ENCODE results near the gene YAP1. TPM values are rescaled to one million over a fixed set of nuclear protein-coding genes. Genes with fewer than 3 reads are reported as not detected.
"Not testable (repeated sequence)": the region's sequence is repeated elsewhere in the genome, so short reads cannot be mapped to it uniquely, and the experiment has no call there.

YAP1 gene
- total RNA-seq, 1 donor from 2014 or later, result 113 TPM

DNA sequence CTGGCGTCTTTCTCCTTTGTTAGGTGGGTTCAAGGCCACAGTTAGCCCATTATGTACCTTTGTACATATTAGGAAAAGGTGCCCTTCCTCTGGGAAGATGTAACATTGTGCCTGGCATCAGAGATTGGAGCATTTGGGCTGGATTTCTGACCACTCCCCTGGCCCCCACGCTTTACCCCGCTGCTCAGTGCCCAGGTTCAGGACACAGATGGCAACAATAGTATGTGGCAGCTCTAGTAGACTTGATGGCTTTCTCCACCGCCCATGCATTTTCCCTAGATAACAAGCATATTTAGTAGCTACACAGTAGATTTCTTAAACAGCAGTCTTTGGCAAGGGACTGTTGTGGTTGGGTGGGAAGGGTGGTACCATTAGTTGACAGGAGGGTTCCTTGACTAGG, 53.1 kb downstream of the YAP1 start:
- no peak for DNase-seq

DNA sequence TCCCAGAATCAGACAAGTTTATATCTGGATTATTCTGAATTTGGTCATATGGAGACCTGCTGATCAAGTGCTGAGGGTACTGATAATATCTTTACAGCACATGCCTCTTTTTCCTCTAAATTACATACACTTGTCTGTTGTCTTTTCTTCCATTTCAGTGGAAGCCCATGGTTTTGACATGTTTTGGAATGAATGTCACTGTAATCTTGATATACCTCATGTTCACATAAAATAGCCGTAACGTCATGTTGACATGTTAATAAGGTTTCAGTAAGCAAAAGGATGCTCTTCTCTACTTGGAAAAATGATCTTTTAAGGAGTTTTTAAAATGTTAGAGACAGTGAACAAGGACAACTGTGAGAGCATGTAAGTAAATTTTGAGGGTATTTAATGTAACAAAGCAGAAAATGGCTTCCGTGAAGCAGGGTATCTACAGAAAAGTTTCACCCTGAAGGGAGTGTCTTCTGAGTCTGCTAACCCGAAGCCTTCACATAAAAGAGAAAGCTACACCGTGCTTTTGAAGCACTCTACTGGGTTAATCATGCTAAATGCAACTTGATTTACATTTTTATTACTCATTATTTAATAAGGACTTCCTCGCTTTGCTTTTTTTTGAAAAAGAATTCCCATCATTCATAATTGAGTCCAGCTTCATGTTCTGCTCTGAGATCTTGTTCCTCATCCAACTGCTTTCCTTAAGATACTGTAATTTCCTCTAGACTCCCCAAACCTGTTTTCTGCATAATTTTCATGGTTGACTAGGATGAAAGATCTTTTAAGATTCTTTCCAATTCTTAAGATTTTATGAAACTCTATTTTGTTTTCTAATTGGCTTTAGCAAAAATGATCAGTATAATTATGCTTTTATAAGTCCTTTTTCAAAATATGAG, 56.2 kb downstream of the YAP1 start:
- no peak for DNase-seq

DNA sequence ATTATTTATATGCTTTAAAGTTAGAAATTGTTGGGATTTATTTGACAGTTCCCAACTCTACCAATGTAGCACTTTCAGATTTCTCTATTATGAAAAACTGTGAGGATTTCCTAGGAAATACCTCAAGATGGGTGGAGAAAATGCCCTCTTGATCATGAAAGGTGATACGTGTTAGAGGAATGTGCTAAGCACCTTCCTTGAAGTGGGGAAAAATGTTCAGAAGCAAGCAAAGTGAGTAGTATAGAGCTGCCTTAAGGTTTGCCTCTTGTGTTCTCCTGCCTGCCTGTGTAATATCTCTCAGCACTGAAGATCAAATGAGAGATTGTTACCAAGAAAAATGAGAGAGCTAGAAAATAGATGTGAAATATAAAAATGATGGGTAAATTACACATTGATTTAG, 58.2 kb downstream of the YAP1 start:
- DNase-seq, result no peak

DNA sequence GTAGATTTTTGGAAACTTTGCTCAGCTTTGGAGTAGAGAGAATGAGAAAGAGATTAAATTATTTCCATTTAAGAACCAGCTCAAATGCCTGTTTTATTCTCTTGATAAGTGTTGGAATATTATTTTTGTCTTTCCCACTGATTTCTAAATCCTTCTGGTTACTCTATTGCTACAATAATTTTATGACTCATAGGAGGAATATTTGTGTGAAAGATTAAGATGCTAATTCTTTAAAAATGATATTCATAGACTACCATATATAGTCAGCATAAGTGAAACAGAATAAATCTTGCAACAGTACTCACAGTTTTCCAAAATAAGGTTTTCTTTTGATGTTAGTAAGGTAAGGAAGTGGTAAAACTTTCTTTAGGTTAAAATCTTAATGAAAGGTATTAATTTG, 60.9 kb downstream of the YAP1 start:
- DNase-seq, result no peak

DNA sequence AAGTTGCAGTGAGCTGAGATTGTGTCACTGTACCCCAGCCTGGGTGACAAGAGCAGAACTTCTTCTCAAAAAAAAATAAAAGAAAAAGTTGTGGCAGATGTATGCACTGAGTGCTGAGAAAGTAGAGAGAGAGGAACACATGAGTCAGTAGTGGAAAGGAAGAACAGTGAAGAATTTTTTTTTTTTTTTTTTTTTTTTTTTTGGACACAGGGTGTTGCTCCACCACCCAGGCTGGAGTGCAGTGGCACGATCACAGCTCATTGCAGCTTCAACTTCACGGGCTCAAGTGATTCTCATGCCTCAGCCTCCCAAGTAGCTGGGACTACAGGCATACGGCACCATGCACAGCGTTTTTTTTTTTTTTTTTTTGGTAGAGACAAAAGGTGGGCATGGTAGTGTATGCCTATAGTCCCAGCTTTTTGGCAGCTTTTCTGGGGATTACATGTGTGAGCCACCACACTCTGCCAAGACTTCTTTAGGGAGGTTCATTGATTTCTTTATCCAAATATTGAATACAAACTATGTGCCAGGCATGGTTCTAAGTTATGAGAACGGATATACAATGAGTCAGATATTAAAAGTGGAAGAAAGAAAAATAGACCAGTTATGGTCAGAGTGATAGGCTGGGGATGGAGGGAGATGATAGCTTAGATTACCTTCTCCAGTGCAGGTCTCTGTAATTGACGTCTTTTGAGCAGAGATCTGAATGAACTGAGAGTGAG, 62.0 kb downstream of the YAP1 start:
- no peak for DNase-seq

DNA sequence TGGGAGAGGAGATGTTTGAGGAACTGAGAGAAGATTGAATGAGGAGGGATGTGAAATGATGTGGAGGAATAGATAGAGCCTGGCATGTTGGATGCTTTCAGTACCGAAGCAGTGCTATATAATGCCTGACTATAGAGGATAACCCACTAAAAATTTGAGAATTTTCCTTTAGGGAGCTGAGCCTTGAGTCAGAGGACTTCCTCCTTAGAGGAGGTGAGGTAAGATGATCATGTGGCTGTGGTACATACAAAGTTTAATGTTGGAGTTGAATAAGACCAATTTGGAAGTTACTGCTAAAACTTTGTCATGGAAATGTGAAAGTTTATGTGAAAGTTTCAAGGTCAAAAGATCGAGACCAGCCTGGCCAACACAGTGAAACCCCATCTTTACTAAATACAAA, 66.9 kb downstream of the YAP1 start:
- no peak for DNase-seq

DNA sequence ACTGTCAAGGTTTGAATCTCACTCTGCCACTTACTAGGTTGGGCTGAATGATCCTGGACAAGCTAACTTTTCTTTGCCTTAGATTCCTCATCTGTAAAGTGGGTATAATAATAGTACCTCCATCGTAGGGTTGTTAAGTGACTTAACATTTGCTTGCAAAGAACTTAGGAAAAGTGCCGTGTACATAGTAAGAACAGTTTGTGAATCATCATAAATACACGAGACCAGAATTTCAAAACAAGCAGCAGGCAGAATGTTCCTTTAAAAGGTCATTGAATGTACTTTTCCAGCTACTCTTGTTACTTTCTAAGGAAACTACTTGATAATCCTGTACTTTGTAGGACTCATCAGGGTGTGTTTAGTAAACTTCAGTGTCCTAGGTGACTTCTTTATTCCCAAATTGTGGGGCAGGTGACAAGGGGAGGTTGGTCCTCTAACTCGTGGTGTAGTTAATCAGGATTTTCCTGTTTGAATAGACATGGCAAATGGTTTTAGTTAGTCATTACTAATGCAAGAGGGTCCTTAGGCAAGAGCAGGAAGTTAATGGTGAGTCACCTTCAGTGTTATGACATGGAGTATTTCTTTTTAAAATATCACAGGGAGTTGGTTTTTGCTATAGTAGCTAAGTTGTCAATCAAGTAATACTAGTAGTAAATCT, 67.9 kb downstream of the YAP1 start:
- DNase-seq, result no peak

DNA sequence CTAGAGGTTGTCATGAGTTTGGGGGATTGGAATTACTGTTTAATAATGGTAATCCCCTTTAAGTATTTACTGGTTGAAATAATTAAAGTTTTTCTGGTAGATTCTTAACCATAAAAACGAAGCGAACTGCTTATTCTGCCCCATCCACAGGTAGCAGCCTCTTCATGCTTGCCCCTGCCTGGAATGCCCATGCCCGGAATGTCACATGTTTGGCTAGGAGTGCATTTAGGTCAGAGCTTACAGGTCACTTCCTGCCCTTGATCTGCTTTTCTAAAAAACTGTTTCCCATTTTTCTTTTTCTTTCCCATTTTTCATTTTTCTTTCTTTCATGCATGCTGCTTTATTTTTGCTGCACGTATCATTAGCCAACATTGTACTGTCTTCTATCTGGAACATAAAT, 69.1 kb downstream of the YAP1 start:
- no peak for DNase-seq

DNA sequence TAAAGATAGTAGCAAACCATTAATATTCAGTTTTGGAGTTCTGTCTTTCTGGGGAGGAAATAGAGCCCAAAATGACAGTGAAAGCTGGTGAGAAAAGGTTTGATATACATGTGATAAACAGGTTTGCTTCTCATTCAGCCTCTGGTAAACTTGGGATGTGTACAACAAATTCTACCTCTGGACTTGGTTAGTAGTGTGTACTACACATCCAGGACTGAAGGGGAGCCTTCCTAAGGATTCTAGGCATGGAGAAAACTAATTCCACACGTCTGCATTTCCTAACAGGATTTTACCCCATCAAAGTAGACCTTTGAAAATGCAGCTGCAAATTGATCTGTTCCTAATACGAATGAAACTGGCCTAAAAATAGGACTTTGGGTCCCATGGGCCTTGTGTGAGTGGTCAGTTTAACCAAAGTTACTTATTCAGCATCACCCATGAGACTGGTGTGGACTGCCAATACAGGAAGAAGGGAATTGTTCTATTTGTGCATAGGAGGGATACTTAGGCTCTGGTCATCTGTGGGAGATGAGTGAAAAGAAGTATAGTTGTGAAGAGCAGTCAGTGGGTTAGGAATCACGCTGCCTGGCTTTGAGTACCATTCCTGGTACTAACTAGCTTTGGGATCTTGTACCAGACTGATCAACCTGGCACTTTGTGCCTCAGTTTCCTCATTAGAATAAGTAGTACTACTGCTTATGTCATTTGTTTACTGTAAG, 74.2 kb downstream of the YAP1 start:
- DNase-seq, result peak; percentile 15

DNA sequence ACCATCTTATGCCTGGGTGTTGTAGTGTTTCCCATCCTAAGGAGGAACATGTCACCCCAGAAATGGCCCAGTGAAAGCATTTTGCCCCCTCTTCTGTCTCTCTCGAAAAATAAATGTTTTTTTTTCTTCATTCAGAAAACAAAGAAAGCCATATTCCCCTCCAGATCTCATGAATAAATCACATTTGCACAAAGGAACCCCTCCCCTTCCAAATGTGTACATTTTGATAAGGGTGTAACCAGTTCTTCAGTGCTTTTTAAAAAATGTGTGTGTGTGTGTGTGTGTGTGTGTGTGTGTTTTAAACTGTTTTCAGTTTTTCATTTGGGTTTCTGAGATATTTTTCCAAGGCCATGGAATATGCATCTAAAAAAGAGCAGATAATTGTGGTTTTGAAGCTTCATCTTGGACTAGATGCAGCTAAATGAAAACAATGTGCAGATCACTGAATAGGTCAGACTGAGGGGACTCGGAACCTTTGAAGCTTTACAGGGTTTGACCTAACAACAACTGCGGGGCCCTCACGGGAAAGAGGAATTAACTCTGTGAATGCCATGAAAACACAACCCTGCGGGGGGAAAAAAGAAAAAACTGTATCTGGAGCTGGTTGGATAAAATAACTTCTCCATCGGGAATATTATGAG, 76.4 kb downstream of the YAP1 start:
- DNase-seq, result peak; percentile 30

DNA sequence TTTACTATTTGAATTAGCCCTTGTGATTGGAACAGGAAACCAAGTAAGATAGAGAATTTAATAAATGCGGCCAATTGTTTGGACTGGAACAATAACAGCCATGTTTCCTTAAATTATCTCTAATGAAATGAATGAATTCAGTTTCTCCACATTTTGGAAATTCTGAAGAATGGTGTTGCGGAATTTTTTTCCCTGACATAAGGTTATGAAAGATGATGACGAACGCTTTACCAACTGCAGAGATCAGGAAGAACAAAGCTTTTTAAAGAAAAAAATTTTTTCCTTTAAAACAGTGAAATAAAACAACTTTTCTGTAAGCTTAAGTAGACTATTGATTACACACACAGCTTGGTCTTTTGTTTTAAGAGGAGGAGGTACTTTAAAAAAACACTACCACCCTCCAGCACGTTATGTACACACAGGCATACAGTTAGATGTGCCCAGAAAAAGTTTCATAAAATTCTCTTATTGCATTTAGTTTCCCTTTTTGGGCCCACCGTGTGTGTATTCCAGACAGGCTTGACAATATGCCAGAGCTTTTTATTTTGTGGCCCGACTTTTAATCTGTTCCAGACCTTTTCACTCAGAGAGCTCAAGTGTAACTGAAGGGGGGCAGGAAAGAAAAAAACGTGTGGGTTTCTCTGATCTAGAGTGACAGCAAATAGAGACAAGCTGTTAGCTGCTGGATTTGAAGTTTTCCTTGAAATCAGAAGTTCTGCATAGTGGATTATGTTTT, 77.3 kb downstream of the YAP1 start:
- peak; percentile 73 for DNase-seq

DNA sequence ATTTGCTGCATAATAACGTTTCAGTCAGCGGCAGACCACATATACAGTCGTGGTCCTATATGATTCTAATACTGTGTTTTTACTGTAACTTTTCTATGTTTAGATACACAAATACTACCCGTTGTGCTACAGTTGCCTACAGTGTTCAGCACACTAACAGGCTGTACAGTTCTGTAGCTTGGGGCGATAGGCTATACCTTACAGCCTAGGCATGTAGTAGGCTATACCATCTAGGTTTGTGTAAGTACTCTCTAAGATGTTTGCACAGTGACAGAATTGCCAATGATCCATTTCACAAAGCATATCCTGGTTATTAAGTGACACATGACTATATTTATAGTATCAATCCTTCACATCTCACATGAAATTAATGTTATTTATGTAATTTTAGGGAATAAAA, 78.2 kb downstream of the YAP1 start:
- peak; percentile 14 for DNase-seq

DNA sequence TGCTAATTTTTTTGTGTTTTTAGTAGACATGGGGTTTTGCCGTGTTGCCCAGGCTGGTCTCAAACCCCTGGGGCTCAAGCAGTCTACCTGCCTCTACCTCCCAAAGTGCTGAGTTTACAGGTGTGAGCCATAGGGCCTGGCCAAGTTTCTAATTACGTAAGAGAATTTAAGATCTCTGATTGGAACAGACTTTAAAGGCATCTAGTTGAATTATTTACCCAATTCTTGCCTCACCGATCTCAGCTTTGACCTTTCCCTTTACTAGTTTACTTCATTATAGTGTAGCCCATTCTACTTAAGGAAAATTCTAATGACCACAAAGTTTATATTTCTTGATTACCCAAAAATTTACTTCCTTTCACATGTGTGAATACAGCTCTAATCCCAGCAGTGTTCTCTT, 81.6 kb downstream of the YAP1 start:
- DNase-seq, result no peak

DNA sequence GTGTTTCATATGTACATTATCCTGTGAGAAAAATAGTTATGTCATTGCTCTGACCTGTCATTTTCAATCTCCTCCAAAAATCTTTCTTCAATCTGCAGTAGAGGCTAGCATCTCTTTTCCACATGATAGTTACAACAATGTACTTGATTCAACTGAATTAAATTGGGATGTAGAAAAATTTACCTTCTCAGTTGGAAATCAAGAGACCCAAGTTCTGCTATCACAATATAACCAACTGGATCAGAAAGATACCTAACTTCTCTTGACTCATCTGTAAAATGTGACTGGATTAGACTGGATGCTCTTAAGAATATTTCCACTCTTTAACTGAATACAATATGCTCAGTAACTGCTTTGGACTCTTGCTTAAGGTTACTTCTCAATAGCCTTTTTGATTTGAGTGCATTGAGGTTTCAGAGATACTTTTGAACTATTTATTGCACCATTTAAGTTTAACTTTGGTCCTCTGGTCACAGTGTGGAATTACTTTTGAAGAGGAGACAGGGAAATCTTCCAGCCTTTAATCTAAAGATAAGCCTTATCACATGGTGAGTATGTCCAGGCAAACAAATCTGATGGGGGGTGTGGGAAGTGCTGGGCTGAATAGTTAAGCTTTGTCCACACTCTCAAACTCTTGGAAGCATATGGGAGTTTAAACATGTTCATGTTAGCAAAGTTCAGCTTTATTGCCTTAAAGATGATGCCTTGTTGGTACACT, 82.3 kb downstream of the YAP1 start:
- no peak for DNase-seq

DNA sequence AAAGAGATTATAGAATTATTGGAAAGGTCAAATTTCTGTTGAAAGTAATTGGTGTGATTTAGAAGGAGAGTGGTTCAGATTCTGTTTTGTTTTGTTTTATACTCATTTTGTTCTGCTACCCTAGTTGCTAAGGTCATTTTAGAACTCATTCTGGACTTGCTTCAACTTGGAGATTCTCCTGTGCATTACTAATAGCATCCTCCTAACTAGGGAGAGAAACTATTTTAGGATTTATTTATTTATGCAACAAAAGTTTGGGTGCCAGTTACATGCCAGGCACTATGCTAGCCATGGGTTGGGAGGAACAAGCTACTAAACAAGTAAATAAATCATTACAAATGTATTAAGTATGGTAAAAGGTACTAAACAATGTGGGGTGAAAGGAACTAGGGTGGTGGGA, 84.0 kb downstream of the YAP1 start:
- no peak for DNase-seq

DNA sequence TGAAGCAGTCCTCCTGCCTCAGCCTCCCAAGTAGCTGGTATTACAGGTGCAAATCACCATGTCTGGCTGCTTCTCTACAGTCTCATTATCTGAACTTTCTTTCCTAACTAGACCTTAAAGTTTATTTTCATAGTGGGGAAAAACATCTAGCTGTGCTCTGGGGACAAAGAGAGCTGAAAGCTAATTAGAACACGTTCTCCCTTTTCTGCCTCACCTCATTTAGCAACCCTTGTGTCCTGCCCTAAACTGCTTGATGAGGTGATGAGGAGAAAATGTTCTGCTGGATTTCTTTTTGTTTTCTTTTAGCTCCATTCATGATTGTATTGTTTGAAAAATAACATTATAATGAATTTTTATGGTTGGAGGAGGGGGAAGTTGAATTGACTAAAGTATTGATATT, 84.7 kb downstream of the YAP1 start:
- DNase-seq, result no peak

DNA sequence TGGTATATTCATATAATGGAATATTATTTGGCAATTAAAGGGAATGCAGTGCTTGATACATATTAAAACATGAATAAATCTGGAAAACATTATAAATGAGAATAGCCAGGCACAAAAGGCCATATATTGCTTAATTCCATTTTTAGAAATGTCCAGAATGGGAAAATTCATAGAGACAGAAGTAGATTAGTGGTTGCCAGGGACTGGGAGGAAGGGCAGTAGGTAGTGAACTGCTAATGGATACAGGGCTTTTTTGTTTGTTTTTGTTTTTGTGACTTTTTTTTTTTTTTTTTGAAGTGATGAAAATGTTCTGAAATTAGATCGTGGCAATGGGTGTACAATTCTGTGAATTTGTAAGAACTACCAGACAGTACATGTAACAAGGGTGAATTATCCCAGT, 86.1 kb downstream of the YAP1 start:
- DNase-seq, result no peak

DNA sequence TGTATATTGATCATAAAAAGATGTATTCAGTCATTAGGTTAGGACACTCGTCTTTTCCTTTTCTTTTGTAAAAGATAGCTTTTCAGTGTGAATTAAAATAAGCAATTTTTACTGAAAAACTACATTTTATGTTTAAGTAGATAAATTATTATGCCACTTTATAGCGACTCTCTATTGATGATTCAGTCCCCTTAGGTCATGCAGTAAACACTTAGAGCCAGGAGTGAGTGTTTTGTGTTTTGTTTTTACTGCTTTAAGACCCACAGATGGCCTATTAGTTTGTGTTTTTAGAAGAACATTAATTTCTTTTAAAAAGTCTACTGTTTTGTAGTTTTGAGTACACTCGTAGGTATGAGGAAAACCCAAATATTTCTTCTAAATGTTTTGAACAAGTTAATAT, 86.6 kb downstream of the YAP1 start:
- no peak for DNase-seq

DNA sequence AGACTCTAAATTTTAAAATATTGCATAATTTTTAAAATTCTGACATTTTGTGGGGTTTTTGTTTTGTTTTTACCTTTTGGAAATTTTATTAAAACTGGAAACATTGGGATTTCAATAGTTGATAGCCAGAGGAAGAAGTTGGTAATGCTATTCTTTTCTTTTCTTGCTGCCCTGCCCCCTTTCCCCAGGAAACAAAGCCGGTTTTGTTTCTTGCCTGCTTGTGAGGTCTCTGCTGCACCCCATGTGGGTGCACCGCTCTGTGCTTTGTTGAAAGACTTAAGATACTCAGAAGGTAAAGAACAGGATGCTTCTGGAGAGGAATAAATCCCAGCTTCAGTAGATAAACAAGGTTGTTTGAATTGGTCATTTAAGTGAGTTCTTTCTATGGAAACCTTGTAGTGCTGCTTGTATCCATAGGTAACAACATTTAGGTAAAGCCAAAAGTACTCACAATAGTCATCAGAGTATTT, 87.5 kb downstream of the YAP1 start:
- peak; percentile 22 for DNase-seq

DNA sequence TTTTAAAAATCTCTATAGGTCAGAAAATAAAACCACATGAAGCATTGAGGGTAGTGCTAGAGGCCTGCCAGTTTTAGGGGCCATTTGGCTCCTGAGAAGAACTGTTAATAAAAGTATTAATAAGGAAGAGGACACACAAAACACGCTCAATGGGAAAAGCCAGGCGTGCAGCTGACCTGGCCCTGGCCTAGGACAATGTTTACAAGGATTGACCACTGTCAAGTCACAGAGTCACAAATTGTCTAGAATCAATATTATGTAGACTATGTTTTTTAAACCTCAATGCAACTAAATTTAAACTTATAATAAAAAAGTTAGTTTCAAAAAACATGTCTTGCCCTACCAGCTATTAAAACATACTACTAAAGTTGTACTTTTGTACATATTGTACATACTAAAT, 89.4 kb downstream of the YAP1 start:
- no peak for DNase-seq

DNA sequence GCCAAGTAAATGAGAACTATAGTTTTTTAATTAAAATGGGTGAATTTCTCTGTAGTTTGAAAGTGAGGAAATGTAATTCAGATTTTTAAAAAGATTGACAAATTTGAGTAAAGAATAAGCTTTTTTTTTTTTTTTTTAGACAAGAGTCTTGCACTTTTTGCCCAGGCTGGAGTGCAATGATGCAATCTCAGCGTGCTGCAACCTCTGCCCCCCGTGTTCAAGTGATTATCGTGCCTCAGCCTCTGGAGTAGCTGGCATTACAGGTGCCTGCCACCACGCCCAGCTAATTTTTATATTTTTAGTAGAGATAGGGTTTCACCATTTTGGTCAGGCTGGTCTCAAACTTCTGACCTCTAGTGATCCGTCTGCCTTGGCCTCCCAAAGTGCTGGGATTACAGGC, 90.1 kb downstream of the YAP1 start:
- not testable (repeated sequence) for DNase-seq

All from tongue (tissue), 2 donors.